Cardiac septum (tissue), 1 donor: ENCODE measurements around the gene RUNX1. TPM values are rescaled to one million over a fixed set of nuclear protein-coding genes. Genes with fewer than 3 reads are reported as not detected.

Experiments
- DNase-seq: peaks from one replicate; pipeline ENCODE4 v3.0.0-alpha.2; 2020; ENCODE audit warnings: low spot score
- intact Hi-C: fragments of 100-400 bp; cut with DNase I; formaldehyde crosslinking; loops from one replicate; pipeline ENCODE4 v1.14.0; 2022
- total RNA-seq: library from RNA; stranded (reverse); fragmentation: NEBNext Ultra II Directional; extraction: Animal tissue kit (Norgen Biotek cat#: 25700); gene quantifications from one replicate; pipeline ENCODE4 v1.2.1, GENCODE V29; 2021
- donor health status: DM: no; HTN: no; CAD: no.

RUNX1 gene
- total RNA-seq, 1 donor from 2014 or later, result 21.6 TPM

DNA sequence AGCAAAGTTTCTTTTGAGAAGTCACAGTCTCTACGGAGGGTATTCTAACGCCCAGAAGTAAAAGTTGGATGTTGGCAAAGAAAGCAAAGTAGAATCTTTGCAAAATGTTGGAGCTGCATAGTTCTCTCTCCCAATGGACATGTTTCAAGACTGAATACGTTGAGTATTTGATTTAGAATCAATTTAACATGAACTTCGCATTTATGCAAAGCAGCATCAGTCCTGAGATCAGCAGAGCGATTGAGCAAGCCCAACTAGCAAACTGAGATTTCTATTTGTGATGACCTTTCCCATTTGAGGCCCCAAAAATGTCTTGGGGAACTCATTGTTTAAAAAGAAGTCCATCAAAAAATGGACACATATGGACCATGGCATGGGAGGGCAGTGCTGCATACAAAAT is 8.0 kb downstream of the RUNX1 start:
- no peak for DNase-seq
- intact Hi-C loops, result no loop called here

DNA sequence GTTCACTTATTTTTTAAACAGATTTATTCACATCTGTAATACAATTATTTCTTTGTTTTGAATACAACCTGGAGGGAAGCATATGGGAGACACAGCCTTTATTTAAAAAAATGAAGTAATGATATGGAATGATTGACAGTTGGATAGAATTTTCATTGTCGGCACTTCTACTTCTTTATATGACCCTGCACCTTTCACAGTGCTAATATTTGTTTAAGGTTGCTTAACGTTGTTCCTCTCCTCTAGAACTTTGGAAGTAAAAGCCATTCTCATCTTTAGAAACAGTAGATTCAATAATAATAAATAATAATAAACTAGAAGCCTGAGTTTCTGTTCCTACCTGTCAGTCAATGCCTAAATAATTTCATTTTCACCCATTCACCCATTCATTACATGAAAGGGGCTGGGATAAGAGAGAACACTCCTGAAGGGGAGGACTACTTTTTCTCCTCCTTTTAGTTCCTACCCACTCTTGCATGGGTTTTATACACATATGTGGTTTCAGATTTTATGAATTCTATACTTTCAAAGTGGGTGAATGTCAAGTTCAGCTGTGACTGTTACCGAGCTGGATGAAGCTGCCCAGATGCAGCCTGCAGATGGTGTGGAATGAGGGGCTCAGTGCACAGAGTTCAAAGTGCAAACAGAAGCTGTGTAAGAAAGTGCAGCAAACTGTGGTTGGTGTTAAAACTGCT is 9.4 kb downstream of the RUNX1 start:
- intact Hi-C loops, result no loop called here

DNA sequence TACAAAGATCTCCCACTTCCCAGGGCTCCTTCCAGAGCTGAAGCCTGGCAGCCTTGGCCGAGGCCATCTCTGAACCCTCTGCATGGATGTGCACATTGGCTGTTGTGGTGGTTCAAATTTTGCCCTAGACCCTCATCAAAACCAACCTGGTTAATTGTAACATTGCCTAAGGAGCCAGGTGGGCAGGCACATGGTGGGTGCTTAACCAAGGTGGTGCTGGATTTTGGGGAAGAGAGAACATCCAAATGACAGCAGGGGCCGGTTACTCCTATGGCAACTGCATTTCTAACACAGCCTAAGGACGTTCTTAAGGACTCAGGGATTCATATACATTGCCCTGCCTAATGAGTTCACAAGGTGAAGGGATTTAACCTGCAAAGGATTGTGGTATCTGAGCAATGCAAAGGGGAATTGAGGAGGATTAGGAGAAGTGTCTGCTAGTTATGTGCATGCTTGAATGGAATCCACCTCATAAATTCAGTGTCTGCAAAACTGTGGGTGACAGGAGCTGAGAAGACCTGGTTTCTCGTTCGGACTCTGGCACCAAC is 10.3 kb downstream of the RUNX1 start:
- DNase-seq, result no peak
- intact Hi-C loops, result no loop called here

More for the DNA sequence above, 9.4 kb downstream of the RUNX1 start:
- DNase-seq, result no peak

DNA sequence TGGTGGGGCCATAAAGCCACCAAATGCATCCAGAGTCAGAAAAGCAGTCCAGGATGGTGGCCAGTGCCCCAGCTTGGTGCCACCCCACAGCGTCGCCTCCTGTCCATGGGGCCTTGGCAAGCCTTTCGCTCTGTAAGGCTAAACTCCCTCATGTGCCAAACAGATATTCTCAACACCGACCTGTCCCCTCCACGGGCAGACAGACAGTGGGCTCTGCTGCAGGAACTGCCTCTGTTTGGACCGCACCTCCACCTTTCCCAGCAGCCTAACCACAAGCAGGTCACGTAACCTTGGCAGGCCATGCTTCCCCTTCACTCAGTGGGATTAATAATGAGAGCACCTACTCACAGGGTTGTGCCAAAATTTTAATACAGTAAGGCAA is 11.7 kb downstream of the RUNX1 start:
- intact Hi-C loops, result no loop called here
- no peak for DNase-seq

DNA sequence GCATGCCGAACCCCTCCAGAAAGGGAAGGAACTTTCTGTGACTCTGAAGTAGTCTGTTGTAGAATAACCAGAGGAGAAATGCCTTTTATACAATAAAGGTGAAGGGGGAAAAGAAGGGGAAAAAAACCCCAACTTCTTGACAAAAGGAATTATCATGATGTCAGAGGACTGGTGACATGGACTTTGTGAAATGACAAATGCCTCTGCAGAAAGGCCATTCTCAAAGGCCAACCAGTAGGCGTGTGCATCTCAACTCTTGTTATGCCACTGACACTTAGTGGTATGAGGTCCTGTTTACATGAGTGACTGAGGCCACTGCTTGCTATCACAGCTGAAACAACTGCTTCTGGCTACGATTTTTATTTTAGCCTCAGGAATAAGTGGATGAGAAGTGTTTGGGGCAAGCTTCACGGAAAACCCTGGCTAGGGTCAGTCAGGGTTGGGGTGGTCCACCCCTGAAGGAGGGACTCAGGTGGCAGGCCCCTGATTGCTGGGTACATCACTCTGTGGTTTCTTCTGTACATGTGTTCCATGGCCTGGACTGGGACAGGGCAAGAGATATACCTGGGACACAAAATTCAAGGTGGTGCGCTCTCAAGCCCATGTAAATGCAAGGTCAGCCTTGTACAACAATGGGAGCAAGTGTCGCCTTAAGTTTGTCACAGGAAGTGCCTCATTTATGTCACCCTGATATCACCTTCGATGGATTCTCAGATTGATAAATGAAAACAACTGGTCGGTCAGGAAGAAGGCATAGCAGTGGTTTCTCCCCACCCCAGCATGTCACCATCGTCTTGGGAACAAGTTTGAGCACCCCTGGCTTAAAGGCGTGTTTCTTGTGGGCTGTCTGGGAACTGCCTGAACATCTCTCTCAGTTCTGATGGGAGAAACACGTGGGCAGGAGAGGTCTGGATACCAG is 12.4 kb downstream of the RUNX1 start:
- intact Hi-C loops, result no loop called here
- no peak for DNase-seq

DNA sequence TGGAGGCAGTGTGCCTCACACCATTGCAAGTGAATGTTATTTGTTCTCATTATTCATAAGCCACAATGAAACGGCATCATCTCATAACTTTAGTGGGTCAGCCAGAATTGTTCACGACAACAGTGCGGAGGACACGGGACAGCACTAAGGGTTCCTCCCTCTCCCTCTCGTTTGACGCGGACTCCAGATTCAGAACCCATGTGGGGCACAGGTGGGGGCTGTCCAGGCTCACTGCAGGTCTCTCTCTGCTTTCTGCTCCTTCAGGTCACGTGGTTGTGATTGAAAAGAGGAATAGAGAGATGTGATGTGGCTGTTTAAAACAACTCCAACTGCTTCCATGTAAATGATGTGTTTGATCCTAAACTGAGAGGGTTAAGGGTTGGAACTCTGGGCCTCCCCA is 13.5 kb downstream of the RUNX1 start:
- no peak for DNase-seq

DNA sequence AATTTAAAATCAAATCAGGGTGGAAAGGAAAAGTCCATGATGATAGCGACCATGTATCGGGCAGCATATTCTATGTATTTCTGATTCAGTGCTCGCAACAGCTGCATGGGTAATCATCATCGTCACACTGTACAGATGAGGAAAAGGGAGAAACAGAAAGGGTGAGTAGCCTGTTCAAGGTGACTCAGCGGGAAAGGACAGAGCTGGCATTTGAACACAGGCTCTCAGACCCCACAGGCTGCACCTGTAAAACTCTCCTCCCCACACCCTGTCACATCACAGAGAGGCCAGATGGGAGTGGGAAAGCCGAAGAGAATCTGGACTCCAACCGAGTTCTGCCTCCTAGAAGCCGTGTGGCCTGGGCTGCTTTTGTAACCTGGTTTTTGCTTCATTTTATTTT is 14.0 kb downstream of the RUNX1 start:
- intact Hi-C loops, result no loop called here
- no peak for DNase-seq

More for the DNA sequence above, 13.5 kb downstream of the RUNX1 start:
- intact Hi-C loops, result no loop called here

DNA sequence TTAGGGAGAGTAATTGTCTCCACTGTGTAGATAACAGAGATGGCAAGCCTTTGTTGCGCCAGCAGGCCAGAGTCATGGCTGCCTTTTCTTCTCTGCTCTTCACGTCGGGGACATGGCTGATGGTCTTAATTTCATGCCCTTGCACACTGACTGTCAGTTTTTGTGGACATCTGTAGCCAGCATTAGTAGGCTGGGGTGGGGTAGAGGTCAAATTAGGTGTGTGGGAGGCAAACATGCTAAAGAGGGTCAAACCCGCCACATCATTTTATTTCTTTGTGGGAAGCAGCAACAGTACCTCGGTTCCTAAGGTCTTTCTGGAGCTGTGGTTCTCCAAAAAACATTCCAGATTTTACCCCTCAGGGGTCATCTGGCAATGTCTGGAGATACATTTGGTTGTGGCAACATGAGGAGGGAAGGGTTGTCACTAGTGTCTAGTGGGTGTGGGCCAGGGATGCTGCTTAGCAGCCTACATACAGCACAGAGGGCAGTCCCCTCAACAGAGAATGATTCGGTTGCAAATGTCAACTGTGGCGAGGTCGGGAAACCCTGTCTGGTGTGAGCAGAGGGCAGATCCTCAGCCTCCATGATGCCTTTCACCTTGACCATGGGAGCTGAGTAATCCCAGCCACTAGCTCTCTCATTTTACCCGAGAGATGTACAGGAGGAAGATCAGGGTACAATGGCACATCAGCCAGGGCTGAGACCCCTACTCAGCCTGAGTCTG is 14.7 kb downstream of the RUNX1 start:
- DNase-seq, result no peak
- intact Hi-C loops, result no loop called here

DNA sequence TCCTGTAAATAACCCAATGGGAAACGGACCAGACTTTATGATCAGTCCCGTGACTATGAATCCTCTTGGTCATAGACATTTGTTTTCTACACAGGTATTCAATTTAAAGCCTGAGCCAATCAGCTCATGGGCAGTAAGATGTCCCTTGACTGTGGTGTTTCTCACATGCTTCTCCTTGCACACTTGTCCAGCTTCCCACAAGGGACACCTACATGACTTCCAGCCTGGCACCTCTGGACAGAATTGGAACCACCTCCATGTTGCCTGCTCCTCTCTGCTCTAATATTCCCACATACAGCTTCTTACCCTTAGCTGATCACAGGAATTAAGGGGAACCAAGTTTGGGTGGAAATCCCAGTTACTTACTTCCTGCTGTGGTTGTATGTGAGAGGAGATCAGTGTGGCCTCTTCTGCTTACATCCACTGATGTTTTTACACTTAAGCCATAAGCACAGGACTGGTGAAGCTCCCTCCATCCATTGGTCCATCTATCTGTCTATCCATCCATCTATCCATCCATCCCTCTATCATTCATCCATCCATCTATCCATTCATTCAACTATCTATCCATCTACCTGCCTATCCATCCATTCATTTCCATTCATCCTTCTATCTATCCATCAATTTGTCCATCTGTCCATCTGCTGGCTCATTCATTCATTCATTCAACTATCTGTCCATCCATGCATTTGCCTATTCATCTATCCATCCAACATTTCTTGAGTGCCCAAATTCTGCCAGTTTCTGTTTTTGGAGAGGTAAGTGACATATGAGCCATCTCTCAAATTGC is 16.4 kb downstream of the RUNX1 start:
- no peak for DNase-seq
- intact Hi-C loops, result no loop called here

DNA sequence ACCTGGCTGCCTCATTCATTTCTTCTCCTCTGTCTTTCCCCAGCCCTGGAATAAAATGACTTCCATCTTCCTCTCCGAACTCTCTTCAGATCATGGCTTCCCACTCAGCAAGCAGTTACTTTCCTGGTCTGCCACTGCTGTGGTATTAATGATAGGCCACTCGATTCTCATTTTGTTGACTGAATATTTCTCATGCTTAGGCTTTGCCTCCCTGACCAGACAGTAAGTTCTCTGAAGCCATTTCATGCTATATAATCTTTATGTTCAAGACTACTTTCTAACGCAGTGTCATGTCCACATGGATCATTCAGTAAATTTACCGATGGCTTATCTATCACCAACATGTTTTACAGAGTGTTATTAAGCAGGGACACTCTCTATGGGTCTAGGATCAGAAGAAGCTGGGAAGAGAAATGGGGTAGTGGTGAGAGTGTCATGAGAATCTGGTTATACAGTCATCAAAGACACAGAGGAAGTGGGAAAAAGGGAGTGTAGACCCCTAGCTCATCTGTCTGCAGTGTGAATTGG is 20.6 kb downstream of the RUNX1 start:
- DNase-seq, result no peak
- intact Hi-C loops, result no loop called here

DNA sequence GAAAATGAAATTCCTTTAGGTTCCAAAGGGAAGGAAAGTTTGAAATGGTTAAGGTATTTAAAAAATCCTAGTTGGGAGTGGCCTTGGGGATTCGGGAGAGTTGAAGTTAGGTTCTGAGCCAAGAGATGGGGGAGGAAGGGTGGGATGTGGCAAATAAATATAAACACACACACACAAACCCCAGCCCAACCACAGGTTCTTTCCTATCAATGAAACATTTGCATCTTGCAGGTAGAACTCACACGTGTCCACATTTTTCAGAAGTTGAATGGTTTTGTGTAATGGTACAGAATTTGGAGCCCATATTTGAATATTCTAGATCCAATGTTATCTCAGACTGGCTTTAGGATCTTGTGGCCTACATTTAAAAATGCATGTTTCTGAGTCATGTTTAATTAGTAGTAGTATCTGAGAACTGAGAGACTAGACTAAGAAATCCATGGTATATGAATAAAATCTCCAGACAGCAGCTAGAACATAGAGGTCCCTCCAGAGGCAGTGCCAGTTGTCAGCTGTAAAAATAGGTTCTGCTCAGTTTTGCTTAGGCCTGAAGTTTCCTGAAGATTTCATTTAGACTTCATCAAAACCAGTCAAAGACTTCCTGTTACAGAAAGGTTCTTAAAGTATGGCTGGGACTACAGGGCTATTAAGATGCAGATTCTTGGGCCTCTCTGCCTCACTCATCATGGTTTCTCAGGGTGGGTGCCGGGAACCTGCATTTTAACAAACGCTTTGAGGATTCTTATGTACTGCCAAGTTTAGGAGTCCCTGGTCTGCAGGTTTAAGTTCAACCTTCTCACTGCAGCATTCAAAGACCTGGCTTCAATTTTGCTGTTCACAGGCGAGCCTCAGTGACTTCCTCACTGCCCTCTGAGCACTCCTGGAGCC is 21.3 kb downstream of the RUNX1 start:
- intact Hi-C loops, result no loop called here
- no peak for DNase-seq

DNA sequence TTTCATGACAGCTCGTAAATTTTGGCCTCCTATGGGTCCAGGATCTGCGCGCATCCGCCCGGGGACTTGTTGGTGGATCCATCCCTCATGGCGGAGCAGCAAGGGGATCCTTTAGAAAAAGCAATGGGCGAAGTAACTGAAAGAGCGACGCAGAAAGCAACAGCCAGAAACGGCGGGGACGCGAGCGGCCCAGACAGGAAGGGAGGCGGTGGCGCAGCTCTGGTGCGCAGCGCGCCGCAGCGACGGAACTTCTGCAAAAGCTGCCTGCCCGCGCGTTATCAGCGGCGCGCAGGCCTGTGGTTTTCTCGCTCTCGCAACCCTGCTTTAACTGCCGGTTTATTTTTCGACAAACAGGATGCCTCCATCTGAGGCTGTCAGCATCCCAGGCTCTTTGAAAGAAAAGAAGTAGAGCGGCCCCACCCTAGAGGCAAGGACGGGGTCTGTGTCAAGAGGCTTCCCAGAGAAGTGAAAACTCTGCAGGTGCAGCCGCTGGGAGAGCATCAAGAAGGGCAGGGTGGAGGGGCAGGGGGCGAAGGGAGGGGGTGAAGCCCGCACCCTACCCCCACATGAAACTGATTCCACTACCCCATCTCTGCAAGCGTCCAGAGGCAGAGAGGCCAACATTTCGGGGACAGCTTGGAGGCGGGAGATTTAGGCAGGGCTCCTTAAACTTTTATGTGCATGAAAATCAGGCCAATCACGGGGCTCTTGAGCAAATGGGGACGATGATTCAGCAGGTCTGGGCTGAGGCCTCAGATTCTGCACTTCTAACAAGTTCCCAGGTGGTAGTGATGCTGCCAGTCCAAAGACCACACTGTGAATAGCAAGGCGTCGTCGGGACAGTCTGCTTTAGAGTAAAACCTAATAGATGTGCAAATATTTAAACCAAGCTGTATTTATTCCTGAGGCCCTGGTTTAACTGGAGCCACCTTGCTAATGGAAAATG is 22.2 kb downstream of the RUNX1 start:
- DNase-seq, result peak; percentile 88
- intact Hi-C loops, result no loop called here

DNA sequence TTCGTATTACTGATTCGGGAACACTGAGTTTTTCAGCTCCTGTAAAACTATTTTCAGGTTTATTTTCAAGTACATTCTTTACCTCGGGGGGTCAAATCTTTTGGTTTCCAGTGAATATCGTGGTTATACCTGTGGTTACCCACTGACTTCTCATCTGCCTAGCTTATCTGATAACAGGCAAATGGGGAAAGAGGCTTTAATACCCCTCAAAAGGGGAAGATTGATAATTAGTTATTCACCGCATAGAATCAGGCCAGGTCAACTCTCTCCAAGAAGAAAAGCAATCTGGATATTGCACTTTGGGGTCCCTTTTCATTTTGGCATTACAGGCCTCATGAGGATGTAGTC is 23.0 kb downstream of the RUNX1 start:
- no peak for DNase-seq
- intact Hi-C loops, result no loop called here

DNA sequence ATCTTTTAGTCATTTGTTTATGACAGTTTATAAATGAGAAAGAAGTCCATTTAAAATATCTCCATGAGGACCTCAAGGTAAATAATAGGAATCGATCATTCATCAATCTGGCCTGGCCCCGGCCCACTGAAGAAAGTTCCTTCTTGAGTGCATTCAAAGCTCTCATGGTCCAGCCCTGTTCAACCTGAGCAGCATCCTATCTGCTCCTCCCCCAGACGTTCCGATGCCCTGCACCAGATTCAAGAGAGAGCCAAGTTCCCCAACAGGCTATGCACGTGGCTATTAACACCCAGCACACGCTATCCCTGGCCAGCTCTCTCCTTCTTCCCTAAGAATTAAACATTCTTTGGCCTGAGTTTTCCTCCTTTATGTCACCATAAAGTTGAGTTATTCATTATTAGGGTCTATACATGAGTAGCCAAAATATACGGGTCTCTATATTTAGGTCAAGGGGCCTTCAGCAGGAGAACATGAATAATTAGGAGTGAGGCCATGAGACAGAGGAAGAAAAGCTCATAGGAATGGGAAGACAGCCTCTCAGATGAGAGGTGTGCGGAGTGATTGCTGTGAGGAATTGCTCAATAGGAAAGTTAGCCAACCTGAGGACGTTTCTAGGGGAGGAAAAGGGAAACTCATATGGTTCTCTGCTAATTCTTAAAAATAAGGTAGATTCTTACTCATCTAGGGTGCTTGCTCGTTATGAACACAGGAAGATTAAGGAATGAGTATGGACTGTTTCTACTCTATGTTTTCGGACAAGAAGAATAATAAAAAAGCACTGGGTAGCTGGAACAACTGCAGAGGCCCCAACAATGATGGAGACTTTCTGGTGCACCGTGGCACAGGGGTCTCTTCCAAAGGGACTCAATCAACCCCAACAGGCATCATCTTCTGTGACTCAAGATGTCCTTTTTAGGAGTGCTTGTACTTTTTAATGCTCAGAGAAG is 23.6 kb downstream of the RUNX1 start:
- intact Hi-C loops, result no loop called here
- DNase-seq, result no peak

DNA sequence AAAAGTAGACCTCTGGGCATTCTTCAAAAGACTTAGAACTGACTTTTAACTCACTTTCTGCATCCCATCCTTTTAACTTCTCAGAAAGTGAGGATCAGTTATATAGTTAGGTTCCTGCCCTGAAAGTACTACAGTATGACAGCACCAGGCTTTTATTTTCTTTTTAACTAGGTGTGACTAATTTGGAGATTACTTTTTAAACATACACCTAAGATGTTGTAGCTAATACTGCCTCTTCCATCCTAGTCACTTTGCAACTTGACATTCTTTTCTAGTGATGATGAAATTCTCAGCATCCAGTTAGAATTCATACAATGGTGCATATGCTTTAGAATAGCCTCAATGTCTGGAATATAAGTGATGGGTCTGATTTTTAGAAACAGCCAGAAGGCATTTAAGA is 24.6 kb downstream of the RUNX1 start:
- no peak for DNase-seq
- intact Hi-C loops, result no loop called here

DNA sequence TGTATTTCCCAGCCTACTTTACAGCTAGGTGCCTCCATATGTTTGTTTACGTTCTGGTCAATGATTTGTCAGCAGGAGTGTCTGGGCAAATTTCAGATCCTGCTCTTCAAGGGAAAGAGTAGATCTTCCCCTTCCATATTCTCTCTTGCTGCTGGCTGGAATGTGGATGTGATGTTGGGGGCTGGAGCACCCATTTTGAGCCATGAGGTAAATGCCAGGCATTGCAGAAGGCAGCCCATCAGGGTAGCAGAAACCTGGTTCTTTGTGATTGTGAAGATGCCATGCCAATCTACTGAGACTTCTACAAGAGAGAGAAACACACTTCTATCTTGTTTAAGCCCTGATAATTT is 25.1 kb downstream of the RUNX1 start:
- DNase-seq, result no peak
- intact Hi-C loops, result no loop called here
